Activated CD8-positive, alpha-beta memory T cell treated with anti-CD3 and anti-CD28 coated beads, Interleukin-2, amount 50 U/mL, for 1 hour (primary cell): ENCODE results near the gene TF.
A peak's percentile ranks its signal among the peaks of the same experiment; 100 is the strongest.
"Not testable (repeated sequence)": the region's sequence is repeated elsewhere in the genome, so short reads cannot be mapped to it uniquely, and the experiment has no call there.

Source experiments
- DNase-seq: peaks from one replicate; pipeline ENCODE4 v3.0.0-alpha.2; 2020; ENCODE audit errors: extremely low read depth

Gene TF

DNA sequence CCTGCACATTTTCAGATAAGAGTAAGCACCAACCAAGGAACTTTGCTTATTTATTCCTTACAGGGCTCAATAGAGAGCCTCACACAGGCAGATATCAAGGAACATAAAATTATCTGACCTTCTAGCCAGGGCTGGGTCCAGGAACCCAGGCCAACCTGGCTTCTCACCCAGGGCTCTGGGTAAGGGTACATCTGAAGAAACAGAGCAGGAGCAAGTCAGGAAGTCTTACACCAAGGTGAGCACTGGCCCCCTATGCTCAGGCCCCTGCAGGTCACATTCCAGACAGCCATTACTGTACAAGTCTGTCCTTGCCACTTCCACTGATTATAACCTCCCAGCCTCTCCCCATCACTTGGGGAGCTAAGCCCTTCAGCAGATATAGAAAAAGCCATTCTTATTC lies 19.1 kb downstream of the TF start:
- no peak for DNase-seq

DNA sequence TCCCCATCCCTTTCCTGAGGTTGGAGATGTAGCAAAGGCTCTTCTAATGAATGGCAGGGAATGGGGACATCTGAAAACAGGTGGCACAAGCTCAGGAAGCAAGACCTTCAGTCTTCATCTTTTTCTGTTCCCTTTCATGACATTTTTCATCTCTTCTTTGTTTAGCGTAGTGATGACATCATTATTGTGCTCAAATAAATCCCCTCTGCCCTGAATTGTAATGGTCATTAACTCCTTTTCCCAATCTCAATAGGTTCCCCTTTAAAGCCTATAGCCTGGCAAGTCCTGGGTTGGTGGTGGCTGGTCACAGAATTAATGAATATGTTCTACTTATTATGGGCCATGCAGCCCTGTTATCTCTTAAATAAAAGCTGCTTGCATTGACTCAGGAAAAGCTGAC lies 21.4 kb downstream of the TF start:
- no peak for DNase-seq

DNA sequence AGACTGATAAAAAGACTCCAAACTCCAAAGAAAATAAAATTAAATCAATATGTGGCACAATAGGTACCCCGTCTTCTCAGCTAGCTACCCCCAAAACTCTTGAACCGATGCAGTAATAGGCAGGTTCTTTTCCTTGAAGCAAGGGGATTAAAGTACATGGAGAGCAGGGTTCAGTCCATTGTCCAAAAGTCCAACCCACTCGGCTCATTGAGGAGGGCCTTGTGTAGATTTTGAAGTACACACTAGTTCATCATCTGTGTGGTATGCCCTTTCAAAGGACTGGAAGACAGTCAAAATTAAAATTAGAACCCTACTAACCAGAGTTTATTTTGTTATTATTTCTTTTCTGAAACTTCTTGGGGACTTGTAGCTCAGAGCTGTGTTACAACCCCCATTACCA lies 23.3 kb downstream of the TF start:
- no peak for DNase-seq

DNA sequence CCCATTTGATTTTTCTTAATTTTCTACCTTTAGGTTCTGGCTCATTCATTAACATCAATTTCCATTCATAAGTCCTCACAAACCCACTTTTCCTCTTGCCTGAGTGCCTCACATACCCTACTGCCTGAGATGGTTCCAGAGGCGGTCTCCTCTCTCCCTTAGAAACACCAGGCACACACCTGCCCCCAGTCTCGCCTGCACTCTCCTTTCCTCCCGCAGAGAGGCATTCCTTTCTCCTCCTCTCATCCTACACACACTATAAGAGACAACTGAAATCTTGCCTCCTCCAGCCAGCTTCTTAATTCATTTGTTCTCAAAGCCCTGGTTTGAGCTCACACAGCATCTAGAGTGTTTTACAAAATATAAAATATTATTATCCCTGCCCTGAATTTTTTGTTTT lies 27.5 kb downstream of the TF start:
- no peak for DNase-seq

DNA sequence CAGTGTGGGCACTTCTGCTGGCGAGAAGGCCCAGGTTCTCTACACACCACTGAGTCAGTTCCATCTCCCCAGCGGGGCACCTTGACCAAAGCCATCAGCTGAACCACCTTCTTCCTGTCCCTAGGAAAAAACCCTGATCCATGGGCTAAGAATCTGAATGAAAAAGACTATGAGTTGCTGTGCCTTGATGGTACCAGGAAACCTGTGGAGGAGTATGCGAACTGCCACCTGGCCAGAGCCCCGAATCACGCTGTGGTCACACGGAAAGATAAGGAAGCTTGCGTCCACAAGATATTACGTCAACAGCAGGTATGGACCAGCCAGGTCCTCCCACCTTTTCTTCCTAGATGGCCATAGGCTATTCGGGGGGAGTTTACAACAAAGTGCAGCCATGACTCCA lies 29.1 kb downstream of the TF start:
- no peak for DNase-seq

DNA sequence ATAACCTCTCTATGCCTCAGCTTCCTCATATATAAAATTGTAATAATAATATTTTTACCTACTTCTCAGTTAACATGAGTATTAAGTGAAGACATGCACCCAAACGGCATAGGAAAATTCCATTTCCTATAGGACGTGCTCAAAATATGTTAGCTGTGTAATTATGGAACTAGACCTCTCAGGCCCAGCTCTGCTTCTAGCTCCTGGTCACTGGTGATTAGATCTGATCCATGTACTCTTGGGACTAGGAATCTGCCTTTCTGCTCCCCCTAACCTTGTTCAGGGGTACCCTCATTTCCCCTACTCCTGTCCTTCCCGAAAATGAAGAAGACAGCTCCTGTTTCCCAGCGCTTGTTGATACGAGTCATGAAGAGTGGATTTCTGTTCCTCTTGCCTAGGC lies 29.6 kb downstream of the TF start:
- DNase-seq: no peak

DNA sequence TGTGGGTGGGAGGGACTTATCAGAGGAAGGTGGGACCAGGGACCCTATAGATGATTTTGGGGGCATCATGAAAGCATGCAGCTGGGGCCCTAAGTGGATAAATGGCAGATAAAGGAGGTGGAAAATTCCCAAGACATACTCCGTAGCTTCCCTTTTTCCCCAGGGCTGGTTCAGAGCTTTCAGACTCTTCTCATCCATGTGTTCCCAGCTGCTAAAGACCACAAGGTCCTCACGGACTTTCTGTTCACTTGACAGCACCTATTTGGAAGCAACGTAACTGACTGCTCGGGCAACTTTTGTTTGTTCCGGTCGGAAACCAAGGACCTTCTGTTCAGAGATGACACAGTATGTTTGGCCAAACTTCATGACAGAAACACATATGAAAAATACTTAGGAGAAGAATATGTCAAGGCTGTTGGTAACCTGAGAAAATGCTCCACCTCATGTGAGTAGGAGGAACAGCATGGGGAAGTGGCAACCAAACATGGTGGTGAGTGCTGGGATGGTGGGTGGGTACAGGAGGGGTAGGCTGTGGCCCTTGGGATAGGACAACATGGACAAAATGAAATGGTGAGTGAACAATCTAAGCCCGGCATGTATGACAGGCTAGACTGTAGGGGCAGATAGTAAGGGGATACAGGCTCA lies 30.7 kb downstream of the TF start:
- DNase-seq: no peak

DNA sequence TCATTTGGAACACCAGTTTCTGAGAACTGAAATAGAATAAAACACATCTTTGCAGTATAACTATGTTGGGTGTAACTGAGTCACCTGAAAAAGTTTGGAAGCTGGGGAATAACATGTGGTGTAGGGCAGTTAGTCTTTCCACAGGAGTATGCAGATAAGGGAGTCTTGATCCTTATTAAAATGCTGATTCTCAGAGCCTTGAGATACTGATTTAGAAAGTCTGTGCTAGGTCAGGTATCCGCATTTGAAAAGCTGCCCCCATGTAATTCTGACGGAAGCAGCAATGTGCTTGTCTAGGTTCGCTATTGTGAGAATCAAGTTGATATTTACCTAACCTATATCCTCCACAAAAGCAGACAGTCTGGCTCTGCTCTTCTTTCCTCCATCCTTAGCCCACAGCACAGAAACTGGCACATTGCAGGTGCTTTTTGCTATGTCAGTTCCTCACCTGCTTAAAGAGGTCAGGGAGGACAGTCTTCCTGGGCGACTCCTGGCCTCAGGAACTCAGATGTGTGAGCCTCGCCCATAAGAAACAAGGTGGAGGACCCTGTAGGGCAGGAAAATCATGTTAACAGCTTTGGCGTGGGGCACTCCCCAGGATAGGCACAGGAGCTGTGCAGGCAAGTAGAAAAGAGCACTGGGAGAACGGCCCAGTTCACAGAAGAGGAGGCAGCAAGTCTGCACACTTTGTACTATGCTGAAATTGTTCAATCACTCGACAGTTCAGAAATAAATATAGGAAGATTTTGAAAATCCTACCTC lies 31.8 kb downstream of the TF start:
- DNase-seq: no peak

DNA sequence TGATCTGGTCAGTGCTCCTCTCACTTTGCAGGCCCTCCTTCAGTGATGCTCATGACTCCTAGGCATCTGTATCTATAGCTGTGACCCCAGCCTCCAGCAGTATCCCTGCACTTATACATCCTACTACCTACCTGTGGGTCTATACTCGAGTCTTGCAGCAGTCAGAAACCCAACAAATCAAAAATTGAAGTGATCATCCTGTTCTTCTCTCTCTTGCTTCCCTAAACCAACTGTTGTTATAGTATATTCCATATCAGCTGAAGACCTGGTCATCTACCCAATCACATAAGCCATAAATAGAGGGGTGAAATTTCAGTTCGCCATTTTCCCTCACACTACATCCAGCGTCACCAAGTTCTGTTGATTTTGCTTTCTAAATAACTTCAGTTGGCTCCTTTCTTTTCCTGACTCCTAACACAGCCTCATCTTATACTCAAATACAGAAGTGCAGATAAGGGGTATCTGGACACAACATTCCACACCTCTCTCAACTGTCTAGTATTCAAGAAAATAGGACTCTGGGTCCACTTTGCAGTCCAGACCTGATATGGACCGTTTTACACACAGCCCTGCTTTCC lies 33.5 kb downstream of the TF start:
- DNase-seq: no peak

DNA sequence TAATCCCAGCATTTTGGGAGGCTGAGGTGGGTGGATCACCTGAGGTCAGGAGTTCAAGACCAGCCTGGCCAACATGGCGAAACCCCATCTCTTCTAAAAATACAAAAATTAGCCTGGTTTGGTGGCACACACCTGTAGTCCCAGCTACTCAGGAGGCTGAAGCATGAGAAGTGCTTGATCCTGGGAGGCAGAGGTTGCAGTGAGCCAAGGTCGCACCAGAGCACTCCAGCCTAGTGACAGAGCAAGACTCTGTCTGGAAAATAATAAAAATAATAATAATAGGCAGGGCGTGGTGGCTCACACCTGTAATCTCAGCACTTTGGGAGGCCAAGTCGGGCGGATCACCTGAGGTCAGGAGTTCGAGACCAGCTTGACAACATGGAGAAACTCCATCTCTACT lies 34.6 kb downstream of the TF start:
- DNase-seq: not testable (repeated sequence)

DNA sequence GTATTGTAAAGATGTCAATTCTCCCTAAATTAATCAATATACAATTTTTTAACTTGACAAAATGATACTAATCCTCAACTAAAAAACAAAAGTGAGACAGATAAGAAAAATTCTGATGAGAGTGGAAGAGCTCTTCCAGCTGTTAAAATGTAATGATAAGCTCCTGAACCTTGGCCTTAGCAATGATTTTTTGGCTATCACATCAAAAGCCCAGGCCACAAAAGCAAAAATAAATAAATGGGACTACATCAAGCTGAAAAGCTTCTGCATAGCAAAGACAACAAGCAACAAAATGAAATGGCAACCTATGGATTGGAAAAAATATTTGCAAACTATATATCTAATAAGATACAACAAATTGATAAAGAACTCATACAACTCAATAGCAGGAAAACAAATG lies 35.4 kb downstream of the TF start:
- no peak for DNase-seq

DNA sequence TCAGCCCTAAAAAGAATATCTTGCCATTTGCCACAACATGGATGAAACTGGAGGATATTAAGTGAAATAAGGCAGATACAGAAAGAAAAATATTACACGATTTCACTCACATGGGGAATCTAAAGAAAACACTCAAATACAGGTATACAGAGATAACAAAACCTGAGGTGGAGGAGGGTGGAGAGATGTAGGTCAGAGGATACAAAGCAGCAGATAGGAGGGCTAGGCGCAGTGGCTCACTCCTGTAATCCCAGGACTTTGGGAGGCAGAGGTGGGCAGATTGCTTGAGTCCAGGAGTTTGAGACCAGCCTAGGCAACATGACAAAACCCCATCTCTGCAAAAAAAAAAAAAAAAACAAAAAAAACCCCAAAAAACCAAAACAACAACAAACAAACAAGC lies 36.3 kb downstream of the TF start:
- DNase-seq: no peak

DNA sequence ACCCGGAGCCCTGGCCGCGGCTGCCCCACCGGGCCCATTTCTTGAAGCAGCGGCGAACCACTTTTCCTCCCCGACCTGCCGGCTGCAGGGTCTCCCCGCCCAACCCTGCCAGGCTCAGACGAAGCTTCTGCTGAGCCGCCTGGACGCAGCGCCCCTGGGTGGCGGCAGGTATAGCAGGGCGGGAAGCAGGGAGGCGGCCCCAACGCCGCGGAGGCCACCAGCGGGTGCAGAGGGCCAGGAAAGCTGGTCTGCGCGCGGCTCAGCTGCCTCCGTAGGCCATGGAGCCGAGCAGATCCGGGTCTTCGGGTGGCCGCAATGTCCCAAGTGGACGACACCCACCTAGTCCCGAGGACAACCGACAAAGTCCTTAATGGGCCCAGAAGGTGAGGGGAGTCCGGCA lies 37.6 kb downstream of the TF start:
- DNase-seq: no peak

DNA sequence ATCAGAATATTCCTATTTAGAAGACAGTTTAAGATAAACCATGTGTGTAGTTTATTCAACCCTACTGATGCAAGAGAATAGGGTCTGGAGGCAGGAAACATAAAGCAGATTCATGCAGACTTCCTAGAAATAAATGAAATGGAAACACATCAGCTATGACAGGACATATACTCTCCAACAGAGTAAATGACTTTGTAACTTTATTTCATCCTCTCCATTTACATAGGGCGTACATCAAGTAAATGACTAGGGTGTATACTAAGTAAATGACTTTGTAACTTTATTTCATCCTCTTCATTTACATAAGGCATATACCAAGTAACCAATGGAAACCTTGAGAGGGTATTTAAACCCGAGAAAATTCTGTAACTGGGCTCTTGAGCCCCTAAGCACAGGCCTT lies 41.8 kb downstream of the TF start:
- DNase-seq: no peak

DNA sequence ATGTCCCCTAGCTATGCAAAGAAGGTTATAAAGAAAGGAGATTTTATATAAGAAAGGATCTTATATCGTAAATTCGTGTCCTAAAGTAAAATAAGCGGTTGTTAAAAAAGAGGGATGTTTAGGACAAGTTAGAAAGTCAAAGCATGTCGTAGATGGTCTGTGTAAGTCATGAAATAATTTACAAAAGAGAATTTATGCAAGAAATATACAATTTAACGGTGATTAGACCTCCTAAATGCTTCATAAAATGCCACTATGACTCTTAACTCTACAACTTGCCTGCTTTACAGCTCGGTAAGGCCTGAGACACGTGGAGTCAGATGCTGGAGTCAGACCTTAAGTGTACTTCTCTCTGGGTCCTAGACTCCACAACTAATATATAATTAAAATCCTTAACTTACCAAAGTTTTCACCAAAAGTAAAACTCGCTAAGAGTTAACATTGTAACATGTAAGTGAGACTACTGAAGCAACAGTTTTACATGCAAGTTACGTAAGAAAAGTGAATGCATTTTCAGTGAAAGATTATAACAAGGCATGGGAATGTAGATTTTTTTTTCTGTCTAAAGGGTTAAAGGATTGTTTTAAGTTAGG lies 46.1 kb downstream of the TF start:
- DNase-seq: no peak

DNA sequence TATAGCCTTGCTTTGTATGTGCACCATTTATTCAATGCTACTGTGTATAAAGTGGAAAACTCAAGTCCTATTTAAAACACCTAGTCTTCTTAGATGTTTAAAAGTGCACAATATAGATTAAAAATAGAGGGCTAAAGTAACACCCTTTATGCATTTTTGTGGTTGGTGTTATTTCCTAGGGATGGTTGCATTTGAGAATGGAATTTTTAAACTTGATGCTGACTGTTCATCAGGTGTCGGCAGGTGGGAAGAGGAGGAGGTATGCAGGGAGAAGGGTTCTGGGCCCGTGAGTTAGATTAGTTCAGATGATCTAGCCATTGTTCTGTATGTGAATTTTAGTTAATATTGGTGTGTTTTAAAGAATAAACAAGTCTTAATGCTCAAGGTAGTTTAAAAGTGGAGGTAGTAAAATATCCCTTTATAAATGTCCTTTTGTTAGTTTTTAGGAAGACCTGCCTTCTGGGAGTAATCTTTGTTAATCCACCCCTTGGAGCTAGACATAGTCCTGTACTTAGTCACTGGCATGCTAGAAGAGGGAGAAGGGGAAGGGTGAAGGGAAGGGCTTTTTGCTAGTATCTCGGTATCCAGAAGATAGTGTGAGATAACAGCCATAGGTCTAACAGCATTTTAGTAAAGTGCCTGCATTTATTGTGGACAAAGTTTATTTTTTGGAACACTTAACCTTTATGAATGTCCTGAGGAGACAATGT lies 51.4 kb downstream of the TF start:
- DNase-seq: no peak

DNA sequence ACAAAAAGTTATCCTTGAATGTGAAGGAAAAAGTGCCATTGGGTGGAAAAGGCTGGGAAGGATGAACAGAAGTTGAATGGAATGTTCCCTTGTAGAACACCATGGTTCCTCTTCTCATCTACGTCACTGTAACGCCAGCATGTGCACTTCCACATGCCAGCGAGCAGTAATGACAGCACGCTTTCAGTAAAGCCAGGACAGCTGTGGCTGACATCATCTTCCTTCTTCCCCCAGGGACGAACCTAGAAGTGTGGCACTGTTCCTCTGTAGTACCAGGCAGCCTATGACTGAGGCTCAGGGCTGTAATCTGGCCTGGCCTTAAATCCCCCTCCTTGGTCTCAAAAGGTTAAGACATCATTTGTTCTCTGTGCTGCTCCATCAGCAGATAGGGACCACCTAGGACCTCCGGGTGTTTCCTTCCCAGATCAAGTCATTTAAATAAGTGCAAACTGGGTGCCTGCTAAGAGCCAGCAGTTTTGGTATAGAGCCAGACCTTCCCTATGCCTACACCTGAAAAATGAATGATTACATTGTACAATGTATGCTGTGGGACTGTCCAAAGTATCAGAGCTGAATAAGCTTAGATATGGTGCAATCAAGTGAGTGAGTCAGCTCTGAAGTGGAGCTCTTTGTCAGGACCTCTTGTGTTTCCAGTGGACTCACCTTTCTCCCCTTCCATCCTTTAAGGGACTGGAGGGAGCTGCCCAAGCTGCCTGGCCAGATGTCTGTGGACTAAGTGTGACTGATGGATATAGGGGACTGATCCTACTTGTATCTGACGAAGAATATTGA lies 53.8 kb downstream of the TF start:
- DNase-seq: no peak

DNA sequence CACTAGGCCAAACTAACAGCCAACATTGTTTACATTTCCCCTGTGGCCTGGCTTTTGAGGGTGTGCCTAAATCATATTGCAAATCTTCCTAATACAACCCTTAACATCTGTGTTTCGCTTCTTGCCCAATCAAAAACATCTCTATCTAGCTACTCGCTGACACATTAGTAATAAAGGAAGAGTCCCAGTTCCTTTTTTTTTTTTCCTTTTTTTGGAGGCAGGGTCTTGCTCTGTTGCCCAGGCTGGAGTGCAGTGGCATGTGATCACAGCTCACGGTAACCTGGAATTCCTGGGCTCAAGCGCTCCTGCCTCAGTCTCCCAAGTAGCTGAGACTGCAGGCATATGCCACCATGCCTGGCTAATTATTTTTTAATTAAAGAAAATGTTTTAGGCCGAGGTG lies 57.3 kb downstream of the TF start:
- no peak for DNase-seq

DNA sequence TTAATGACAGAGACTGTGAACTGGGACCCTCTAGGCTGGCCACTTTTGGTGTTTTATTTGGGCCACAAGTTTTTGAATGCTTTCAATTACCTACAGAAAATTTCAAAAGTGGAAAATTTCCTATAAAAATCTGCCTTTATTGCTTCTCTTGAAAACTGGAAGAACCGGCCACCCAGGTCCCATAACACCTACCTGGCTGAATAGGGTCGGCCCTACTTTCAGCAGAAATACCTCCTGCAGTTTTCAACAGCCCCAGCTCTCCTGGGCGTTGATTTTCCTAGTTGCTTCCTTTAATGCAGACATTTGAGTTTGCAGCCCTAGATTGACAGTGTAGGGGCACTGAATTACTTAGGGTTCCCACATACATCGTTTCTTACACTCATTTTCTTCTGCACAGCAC lies 58.7 kb downstream of the TF start:
- DNase-seq: no peak

DNA sequence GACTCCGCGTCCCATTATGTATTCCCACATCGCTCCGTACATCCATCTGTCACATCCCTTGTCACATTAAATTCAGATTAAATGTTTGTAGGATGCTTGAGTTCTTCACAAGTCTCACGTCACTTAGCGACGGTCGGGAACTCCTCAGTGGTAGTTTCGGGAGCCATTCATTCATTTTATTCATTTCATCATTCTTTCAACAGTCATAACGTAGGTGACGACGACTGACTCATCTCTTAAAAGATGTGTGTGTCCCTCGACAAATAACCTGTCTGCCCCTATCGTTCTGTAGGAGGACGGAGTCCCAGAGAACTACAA lies 59.1 kb downstream of the TF start:
- no peak for DNase-seq

DNA sequence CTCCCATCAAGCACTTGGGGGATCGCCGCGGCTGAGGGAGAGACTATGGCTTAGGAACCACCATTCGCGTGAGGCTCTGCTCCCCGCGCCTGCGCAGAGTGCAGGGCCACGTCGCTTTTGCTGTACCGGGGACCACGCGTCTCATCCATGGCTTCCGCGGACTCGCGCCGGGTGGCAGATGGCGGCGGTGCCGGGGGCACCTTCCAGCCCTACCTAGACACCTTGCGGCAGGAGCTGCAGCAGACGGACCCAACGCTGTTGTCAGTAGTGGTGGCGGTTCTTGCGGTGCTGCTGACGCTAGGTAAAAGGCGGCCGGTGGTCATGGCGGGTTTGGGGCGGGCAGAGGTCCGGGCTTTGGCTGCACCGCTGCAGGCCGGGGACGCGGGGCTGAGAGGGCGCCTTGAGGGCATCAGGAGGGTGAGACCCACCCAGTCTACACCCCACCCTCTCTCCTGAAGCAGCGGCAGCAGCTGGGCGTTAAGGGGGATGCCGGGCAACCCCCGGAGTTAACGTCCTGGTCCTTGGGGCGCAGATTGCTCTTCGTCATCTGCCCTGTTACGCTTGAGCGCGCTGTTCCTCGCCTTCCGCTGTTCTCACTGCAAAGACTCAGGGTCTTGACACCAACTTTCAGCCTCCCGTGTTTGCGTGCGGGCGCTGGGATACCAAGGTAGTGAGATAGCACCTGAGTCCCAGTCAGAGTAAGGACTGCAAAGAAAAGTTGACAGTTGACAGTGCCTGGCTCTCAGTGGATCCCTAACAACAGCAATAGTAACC lies 59.7 kb downstream of the TF start, which contains the start of gene SRPRB:
TSS of gene SRPRB (plus strand) at position 114 of the 774 bp plus-strand sequence. CDS start at position 148, 34 bp downstream.
- peak; percentile 95 for DNase-seq
